ENCODE results near the gene HRC. TPM values are rescaled to one million over a fixed set of nuclear protein-coding genes. Genes with fewer than 3 reads are reported as not detected.

Gene HRC
- total RNA-seq, 1 donor from 2014 or later = not detected

DNA sequence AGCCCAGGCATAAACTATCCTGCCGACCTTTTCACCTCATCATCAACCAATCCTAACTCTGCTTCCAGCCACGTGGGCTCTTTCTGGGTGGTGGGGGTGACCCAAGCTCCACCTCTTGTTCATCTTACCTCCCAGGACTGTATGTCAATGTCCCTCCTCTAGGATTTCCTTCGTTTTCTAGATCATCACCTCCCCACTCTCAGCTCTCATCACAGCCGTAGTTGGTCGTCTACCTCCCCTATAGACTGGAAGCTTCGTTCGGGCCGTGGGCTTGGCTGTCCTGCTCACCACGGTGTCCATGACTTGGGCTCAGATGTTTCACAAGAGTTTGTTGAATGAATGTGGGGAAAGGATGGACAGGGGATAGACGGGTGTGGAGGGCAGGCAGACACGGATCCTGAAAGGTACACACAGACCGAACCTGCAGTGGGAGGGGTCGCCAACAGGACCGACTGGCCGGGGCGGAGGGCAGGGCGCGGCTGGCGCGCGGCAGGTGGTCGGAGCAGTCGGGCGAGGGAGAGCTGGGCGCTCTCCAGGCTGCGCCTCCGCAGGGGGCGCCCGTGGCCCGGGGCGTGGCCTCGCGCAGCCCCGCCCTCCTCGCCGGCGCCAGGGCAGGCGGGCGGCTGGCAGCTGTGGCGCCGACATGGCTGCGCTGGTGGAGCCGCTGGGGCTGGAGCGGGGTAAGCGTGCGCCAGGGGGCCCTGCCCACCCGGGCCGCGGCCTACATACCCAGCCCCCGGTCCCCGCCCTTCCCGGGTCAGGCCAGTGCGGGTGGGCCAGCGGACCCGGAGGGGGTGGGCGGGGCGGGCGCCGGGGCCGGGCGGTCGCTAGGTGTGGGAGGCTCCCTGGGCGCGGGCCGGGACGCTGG lies 41.2 kb downstream of the HRC start, which contains the start of gene LIN7B:
Gene LIN7B (plus strand): TSS at position 609 of the 868 bp plus-strand sequence. CDS start 35 bp downstream, at position 644.
- H3K9me3 Mint-ChIP-seq = no peaks in the 10 kb centered on the region
- H3K36me3 Mint-ChIP-seq (ENCODE audit: low read depth) = peaks cover 4% of the 10 kb centered on the region
- peaks cover 2% of the 10 kb centered on the region for H3K27me3 Mint-ChIP-seq (ENCODE audit: insufficient read depth)
- intact Hi-C loops (cut with micrococcal nuclease) = loop anchor here (1.0 to 10.0 kb wide), 4 partner anchors 14 to 479 kb away; partner anchors contain the start of genes DBP and SNRNP70
- H3K4me3 Mint-ChIP-seq = peak within 1 kb of the TSS; percentile 85
- peak; percentile 74 for DNase-seq (ENCODE audit: low spot score)
- peak within 1 kb of the TSS; percentile 53 for H3K27ac Mint-ChIP-seq
- peaks cover 32% of the 10 kb centered on the region for H3K4me1 Mint-ChIP-seq (ENCODE audit: low read depth)

- no peaks in the 10 kb centered on the region for H3K9me3 Mint-ChIP-seq
- peaks cover 21% of the 10 kb centered on the region for H3K36me3 Mint-ChIP-seq (ENCODE audit: low read depth)
- H3K27me3 Mint-ChIP-seq (ENCODE audit: insufficient read depth) = peaks cover 2% of the 10 kb centered on the region
- H3K27ac Mint-ChIP-seq = no peak overlapping the region
- DNase-seq (ENCODE audit: low spot score) = no peak
- peaks cover 18% of the 10 kb centered on the region for H3K4me1 Mint-ChIP-seq (ENCODE audit: low read depth)
- intact Hi-C loops (cut with micrococcal nuclease) = loop anchor here (10.0 kb wide), 2 partner anchors 387 to 477 kb away; partner anchors contain the start of gene DBP
- H3K4me3 Mint-ChIP-seq = no peak overlapping the region
Observed at GRCh38 chr19:49111218-49111998, 43.8 kb downstream of the HRC start.

GRCh38 chr19:49110567-49110966 lies 44.6 kb downstream of the HRC start:
- Mint-ChIP-seq H3K27me3 (ENCODE audit: insufficient read depth) (no peaks in the 10 kb centered on the region), H3K4me3 (no peak overlapping the region), H3K9me3 (no peaks in the 10 kb centered on the region), H3K27ac (no peak overlapping the region), H3K36me3 (ENCODE audit: low read depth) (peaks cover 21% of the 10 kb centered on the region), H3K4me1 (ENCODE audit: low read depth) (peaks cover 15% of the 10 kb centered on the region)
- intact Hi-C loops (cut with micrococcal nuclease) = loop anchor here (10.0 kb wide), 2 partner anchors 386 to 476 kb away; partner anchors contain the start of gene DBP
- DNase-seq (ENCODE audit: low spot score) = no peak

GRCh38 chr19:49109569-49110233 lies 45.5 kb downstream of the HRC start:
- no peak overlapping the region for H3K27ac Mint-ChIP-seq
- H3K4me3 Mint-ChIP-seq = no peak overlapping the region
- DNase-seq (ENCODE audit: low spot score) = no peak
- H3K27me3 Mint-ChIP-seq (ENCODE audit: insufficient read depth) = no peaks in the 10 kb centered on the region
- peaks cover 27% of the 10 kb centered on the region for H3K36me3 Mint-ChIP-seq (ENCODE audit: low read depth)
- peaks cover 15% of the 10 kb centered on the region for H3K4me1 Mint-ChIP-seq (ENCODE audit: low read depth)
- intact Hi-C loops (cut with micrococcal nuclease) = loop anchor here (10.0 kb wide), 2 partner anchors 385 to 475 kb away; partner anchors contain the start of gene DBP
- no peaks in the 10 kb centered on the region for H3K9me3 Mint-ChIP-seq

GRCh38 chr19:49109051-49109450 lies 46.1 kb downstream of the HRC start:
- intact Hi-C loops (cut with micrococcal nuclease) = no loop called here
- Mint-ChIP-seq H3K36me3 (ENCODE audit: low read depth) (peaks cover 28% of the 10 kb centered on the region), H3K4me3 (no peak overlapping the region), H3K9me3 (no peaks in the 10 kb centered on the region), H3K27ac (peak overlapping the region; percentile 62), H3K4me1 (ENCODE audit: low read depth) (peaks cover 15% of the 10 kb centered on the region), H3K27me3 (ENCODE audit: insufficient read depth) (no peaks in the 10 kb centered on the region)
- no peak for DNase-seq (ENCODE audit: low spot score)

GRCh38 chr19:49107625-49108459 lies 47.4 kb downstream of the HRC start:
- intact Hi-C loops (cut with micrococcal nuclease) = no loop called here
- peaks cover 28% of the 10 kb centered on the region for H3K36me3 Mint-ChIP-seq (ENCODE audit: low read depth)
- no peak overlapping the region for H3K4me3 Mint-ChIP-seq

GRCh38 chr19:49106648-49107135 lies 48.5 kb downstream of the HRC start:
- no peak overlapping the region for H3K4me3 Mint-ChIP-seq
- peaks cover 28% of the 10 kb centered on the region for H3K36me3 Mint-ChIP-seq (ENCODE audit: low read depth)
- H3K4me1 Mint-ChIP-seq (ENCODE audit: low read depth) = peaks cover 6% of the 10 kb centered on the region
- H3K27ac Mint-ChIP-seq = no peak overlapping the region
- DNase-seq (ENCODE audit: low spot score) = peak; percentile 48
- H3K27me3 Mint-ChIP-seq (ENCODE audit: insufficient read depth) = no peaks in the 10 kb centered on the region
- intact Hi-C loops (cut with micrococcal nuclease) = no loop called here
- no peaks in the 10 kb centered on the region for H3K9me3 Mint-ChIP-seq

More at GRCh38 chr19:49107625-49108459, 47.4 kb downstream of the HRC start:
- no peak for DNase-seq (ENCODE audit: low spot score)
- H3K27me3 Mint-ChIP-seq (ENCODE audit: insufficient read depth) = no peaks in the 10 kb centered on the region
- H3K9me3 Mint-ChIP-seq = no peaks in the 10 kb centered on the region
- H3K4me1 Mint-ChIP-seq (ENCODE audit: low read depth) = peaks cover 6% of the 10 kb centered on the region
- no peak overlapping the region for H3K27ac Mint-ChIP-seq

DNA sequence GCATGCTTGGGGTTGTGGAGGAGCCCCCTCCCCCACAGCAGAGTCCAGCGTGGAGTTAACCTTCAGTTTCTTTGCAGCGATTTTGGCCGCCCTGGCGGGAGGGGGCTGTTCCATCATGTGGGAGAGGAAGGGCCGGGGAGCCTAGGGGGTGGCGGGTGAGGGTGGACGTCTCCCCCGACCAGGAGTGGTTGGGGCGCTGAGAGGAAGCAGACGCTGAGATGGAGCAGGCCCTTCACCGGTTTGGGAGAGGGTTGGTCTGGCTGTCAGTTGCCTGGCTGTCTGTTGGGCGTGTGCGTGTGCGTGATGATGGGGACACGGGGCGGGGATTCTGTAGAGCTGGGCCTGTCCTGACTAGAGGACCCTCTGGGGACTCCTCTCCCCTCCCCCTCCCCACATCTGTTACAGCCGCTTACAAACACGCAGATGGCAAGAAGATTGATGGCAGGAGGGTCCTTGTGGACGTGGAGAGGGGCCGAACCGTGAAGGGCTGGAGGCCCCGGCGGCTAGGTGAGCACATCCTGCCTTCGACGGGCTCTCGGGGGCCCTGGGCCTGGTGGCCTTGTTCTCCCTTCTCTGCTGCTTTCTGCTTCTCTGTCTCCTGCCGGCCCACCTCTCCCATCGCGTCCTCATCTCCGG lies 50.8 kb downstream of the HRC start:
- peaks cover 6% of the 10 kb centered on the region for H3K4me1 Mint-ChIP-seq (ENCODE audit: low read depth)
- no peak for DNase-seq (ENCODE audit: low spot score)
- no peaks in the 10 kb centered on the region for H3K9me3 Mint-ChIP-seq
- intact Hi-C loops (cut with micrococcal nuclease) = no loop called here
- H3K27ac Mint-ChIP-seq = no peak overlapping the region
- peaks cover 41% of the 10 kb centered on the region for H3K36me3 Mint-ChIP-seq (ENCODE audit: low read depth)
- H3K4me3 Mint-ChIP-seq = no peak overlapping the region
- no peaks in the 10 kb centered on the region for H3K27me3 Mint-ChIP-seq (ENCODE audit: insufficient read depth)

- no peak overlapping the region for H3K4me3 Mint-ChIP-seq
- no peak overlapping the region for H3K27ac Mint-ChIP-seq
- H3K4me1 Mint-ChIP-seq (ENCODE audit: low read depth) = peaks cover 6% of the 10 kb centered on the region
- H3K9me3 Mint-ChIP-seq = no peaks in the 10 kb centered on the region
- DNase-seq (ENCODE audit: low spot score) = no peak
- H3K36me3 Mint-ChIP-seq (ENCODE audit: low read depth) = peaks cover 39% of the 10 kb centered on the region
- intact Hi-C loops (cut with micrococcal nuclease) = no loop called here
- no peaks in the 10 kb centered on the region for H3K27me3 Mint-ChIP-seq (ENCODE audit: insufficient read depth)
Observed at GRCh38 chr19:49103331-49104085, 51.7 kb downstream of the HRC start.

DNA sequence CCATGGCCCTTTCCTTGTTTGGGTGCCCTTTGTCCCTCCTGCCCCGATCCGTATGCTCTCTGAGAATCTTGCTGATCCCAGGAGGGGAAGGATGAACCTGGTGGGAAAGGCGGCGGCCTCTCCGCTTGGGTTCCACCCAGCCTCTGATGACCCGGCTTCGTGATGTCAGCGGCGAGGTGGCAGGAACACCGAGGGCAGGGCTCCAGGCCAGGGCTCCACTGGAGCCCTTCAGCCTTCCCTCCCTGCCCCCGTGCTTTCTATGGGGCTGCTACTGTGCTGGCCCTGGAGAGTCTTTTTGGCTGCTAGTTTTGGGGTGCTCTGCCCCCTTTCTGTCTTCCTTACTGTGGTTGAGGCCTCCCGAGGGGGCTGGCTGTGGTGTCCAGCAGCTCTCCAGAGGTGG lies 52.9 kb downstream of the HRC start:
- Mint-ChIP-seq H3K4me3 (no peak overlapping the region), H3K4me1 (ENCODE audit: low read depth) (peaks cover 12% of the 10 kb centered on the region), H3K27ac (no peak overlapping the region), H3K27me3 (ENCODE audit: insufficient read depth) (no peaks in the 10 kb centered on the region), H3K36me3 (ENCODE audit: low read depth) (peaks cover 42% of the 10 kb centered on the region), H3K9me3 (no peaks in the 10 kb centered on the region)
- intact Hi-C loops (cut with micrococcal nuclease) = no loop called here
- no peak for DNase-seq (ENCODE audit: low spot score)

All from activated T-helper 1 cell treated with anti-CD3 and anti-CD28 coated beads, Interleukin-12 subunit alpha, Interleukin-12 subunit beta, Interleukin-2, Interleukin-4 antibody, amounts not matched to agents 30 ng/mL and 10 ng/mL and 1 ng/mL, durations not matched to agents 14 hours and 24 hours and 36 hours (primary cell).